GM10266 (cell line): ENCODE data around the gene PLSCR1.
"Not testable (repeated sequence)": the region's sequence is repeated elsewhere in the genome, so short reads cannot be mapped to it uniquely, and the experiment has no call there.

ENCODE experiments used
- DNase-seq: peaks from one replicate; pipeline ENCODE4 v3.0.0; 2012; ENCODE audit errors: extremely low spot score
- CTCF ChIP-seq: IDR thresholded peaks from 2 replicates; pipeline ENCODE4 v1.5.1; 2012; ENCODE audit warnings: mild to moderate bottlenecking, low read depth; ENCODE audit not compliant: control insufficient read depth, insufficient read depth; ENCODE audit errors: missing control alignments

Gene PLSCR1

GRCh38 chr3:146532406-146532805, 12.0 kb downstream of the PLSCR1 start:
- no peak for DNase-seq
- no peak for TF ChIP-seq CTCF

GRCh38 chr3:146530609-146531008, 13.8 kb downstream of the PLSCR1 start:
- no peak for DNase-seq
- no peak for TF ChIP-seq CTCF

- DNase-seq: no peak
- TF ChIP-seq CTCF: no peak
These were observed 15.4 kb downstream of the PLSCR1 start for GRCh38 chr3:146529021-146529420.

- no peak for DNase-seq
- no peak for TF ChIP-seq CTCF
These were observed 19.4 kb downstream of the PLSCR1 start for GRCh38 chr3:146524961-146525360.

- DNase-seq: no peak
- TF ChIP-seq CTCF: no peak
These were observed 20.9 kb downstream of the PLSCR1 start for GRCh38 chr3:146523531-146523930.

- not testable (repeated sequence) for DNase-seq
These were observed 21.9 kb downstream of the PLSCR1 start for GRCh38 chr3:146522174-146523158.

- TF ChIP-seq CTCF: no peak
- no peak for DNase-seq
These were observed 23.0 kb downstream of the PLSCR1 start for GRCh38 chr3:146521394-146521793.

- no peak for TF ChIP-seq CTCF
- DNase-seq: no peak
These were observed 24.6 kb downstream of the PLSCR1 start for GRCh38 chr3:146519810-146520209.
